HG03439 (cell line): ENCODE measurements around the gene AFF3.
"Not testable (repeated sequence)": the region's sequence is repeated elsewhere in the genome, so short reads cannot be mapped to it uniquely, and the experiment has no call there.

ENCODE experiments used
- ATAC-seq: cut with Tn5 transposase; IDR thresholded peaks from one replicate; pipeline ENCODE4 v1.9.1; 2021; ENCODE audit warnings: mild to moderate bottlenecking, moderate library complexity; ENCODE audit not compliant: unreplicated experiment

Gene AFF3

GRCh38 chr2:99520813-99521212, 621.6 kb downstream of the AFF3 start:
- ATAC-seq, result no peak

GRCh38 chr2:99520195-99520594, 622.2 kb downstream of the AFF3 start:
- no peak for ATAC-seq

- ATAC-seq, result no peak
These were observed 628.0 kb downstream of the AFF3 start for GRCh38 chr2:99514357-99514756.

GRCh38 chr2:99512181-99512591, 630.2 kb downstream of the AFF3 start:
- ATAC-seq, result no peak

GRCh38 chr2:99509387-99509786, 633.0 kb downstream of the AFF3 start:
- ATAC-seq, result no peak

GRCh38 chr2:99507937-99508818, 634.2 kb downstream of the AFF3 start:
- ATAC-seq, result no peak

- no peak for ATAC-seq
These were observed 637.4 kb downstream of the AFF3 start for GRCh38 chr2:99504844-99505584.

- not testable (repeated sequence) for ATAC-seq
These were observed 638.6 kb downstream of the AFF3 start for GRCh38 chr2:99503662-99504416.

GRCh38 chr2:99496021-99496420, 646.4 kb downstream of the AFF3 start:
- no peak for ATAC-seq
